Measurements from ENCODE around the gene FBXL12. TPM values are rescaled to one million over a fixed set of nuclear protein-coding genes. Genes with fewer than 3 reads are reported as not detected.
A peak's percentile ranks its signal among the peaks of the same experiment; 100 is the strongest.

Gene FBXL12
- total RNA-seq, 1 donor from 2014 or later, result 19.4 TPM

DNA sequence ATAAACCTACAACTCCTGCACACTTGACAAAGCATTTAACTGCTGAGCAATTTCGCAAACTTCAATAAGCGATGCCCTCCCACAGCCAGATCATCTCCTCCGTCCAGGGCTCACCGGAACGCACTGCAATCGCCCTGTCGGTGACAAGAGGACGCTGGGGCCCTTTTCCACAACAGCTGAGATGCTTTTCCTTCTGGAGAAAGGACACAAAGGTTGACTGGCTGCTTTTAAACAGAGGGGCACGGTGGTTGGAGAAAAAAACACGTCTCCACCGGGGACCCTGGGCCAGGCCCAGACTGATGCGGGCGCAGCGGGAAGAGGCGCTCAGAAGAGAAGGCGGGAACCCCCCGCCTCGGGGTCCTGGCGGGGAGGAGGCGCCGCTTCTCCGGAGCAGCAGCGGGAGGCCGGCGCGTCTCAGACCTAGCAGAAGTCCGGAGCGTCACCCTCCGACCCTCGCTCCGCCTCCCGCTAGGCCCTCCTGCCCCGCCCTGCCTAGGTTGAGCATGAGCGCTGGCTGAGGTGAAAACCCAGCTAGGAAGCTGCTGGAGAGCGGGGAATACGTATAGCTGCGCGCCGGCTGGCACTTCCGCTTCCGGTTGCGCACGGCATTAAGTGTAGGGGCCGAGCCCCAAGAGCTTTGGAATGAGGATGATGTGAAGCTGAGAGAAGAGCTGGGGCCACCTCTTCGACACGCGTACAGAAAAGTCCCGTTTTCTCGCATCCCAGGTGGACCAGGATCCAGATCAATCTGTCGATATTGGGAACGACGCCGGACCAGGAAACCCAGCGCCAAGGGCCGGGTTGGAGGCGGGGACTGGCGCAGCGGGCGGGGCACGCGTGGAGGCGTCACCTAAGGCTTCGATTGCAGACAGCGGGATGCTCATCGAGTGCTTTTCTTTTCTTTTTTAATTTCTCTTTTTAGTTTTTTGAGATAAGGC lies 50.4 kb downstream of the FBXL12 start, which contains the start of gene ZNF846:
ZNF846 (minus strand) TSS at position 564 of the 938 bp plus-strand sequence. CDS start 3,788 bp downstream, outside the sequence.
- no peaks in the 10 kb centered on the region for H3K27me3 Mint-ChIP-seq
- intact Hi-C loops (cut with micrococcal nuclease), result loop anchor here (1.0 to 10.0 kb wide), 6 partner anchors 17 to 333 kb away; partner anchors contain the start of genes FBXL12, ZNF266, ZNF561 and ZNF562

More for the DNA sequence above, 50.4 kb downstream of the FBXL12 start, which contains the start of gene ZNF846:
- DNase-seq, result peak; percentile 98
- Mint-ChIP-seq H3K4me3 (peak within 1 kb of the TSS; percentile 98), H3K9me3 (peaks cover 10% of the 10 kb centered on the region), H3K27ac (peak within 1 kb of the TSS; percentile 97), H3K36me3 (ENCODE audit: low read depth) (peaks cover 18% of the 10 kb centered on the region), H3K4me1 (peaks cover 7% of the 10 kb centered on the region)

Other genes with a start within 250 kb of the FBXL12 start
- gene ZNF121, start 234.6 kb downstream of the FBXL12 start, total RNA-seq, result 63.9 and 69.4 TPM in 2 replicates
- gene ZNF561, start 197.8 kb downstream of the FBXL12 start, total RNA-seq, result 35.3 and 37.2 TPM in 2 replicates
- 15.9 and 16.9 TPM in 2 replicates for gene ZNF562, start 144.0 kb downstream of the FBXL12 start, total RNA-seq
- gene ZNF846, start 50.3 kb downstream of the FBXL12 start, total RNA-seq, result 2.2 and 3.4 TPM in 2 replicates
- gene UBL5, start 8.8 kb upstream of the FBXL12 start, total RNA-seq, result 355 and 359 TPM in 2 replicates
- 87.9 and 93.0 TPM in 2 replicates for gene PIN1, start 16.2 kb upstream of the FBXL12 start, total RNA-seq
- 0.82 and 0.88 TPM in 2 replicates for gene OLFM2, start 117.4 kb upstream of the FBXL12 start, total RNA-seq
- gene COL5A3, start 191.4 kb upstream of the FBXL12 start, total RNA-seq, result 0.59 and 0.63 TPM in 2 replicates
- not detected in 2 replicates for gene RDH8, start 194.4 kb upstream of the FBXL12 start, total RNA-seq